Sigmoid colon (tissue), 7 donors: Measurements from ENCODE around the gene ZNF638. TPM values are rescaled to one million over a fixed set of nuclear protein-coding genes. Genes with fewer than 3 reads are reported as not detected.
"Not testable (repeated sequence)": the region's sequence is repeated elsewhere in the genome, so short reads cannot be mapped to it uniquely, and the experiment has no call there.

Source experiments
- DNase-seq: peaks from one replicate; pipeline ENCODE4 v3.0.0-alpha.2; 2019
- H3K27ac ChIP-seq, 4 donors: fragments of 200-600 bp; sonication (generic); one replicate each; pipeline ENCODE4 v1.5.1; 2016 to 2019; ENCODE audit warnings: mild to moderate bottlenecking in 1 of 4
- H3K27me3 ChIP-seq, 3 donors: fragments of 200-600 bp; sonication (generic); one replicate each; pipeline ENCODE4 v1.5.1; 2019; ENCODE audit warnings: mild to moderate bottlenecking in 1 of 3
- H3K36me3 ChIP-seq, 4 donors: fragments of 200-600 bp; sonication (generic); one replicate each; pipeline ENCODE4 v1.5.1; 2016 to 2019
- H3K4me1 ChIP-seq, 4 donors: fragments of 200-600 bp; sonication (generic); one replicate each; pipeline ENCODE4 v1.5.1; 2017 to 2019
- H3K4me3 ChIP-seq, 4 donors: fragments of 200-600 bp; sonication (generic); one replicate each; pipeline ENCODE4 v1.5.1; 2017 to 2019; ENCODE audit warnings: mild to moderate bottlenecking in 2 of 4, moderate library complexity in 1 of 4
- H3K9me3 ChIP-seq, 4 donors: fragments of 200-600 bp in 3 of 4; sonication (generic) in 3 of 4; one replicate each; pipeline versions ENCODE4 v1.5.1 to v1.6.1; 2013 to 2019
- CTCF ChIP-seq, 4 experiments: fragments of 450-650 bp in 3 of 4; fragments of 200-600 bp in 1 of 4; IDR thresholded peaks; one replicate each; pipeline ENCODE4 v1.5.1; 2016 to 2019; ENCODE audit warnings: antibody characterized with exemption in 4 of 4, mild to moderate bottlenecking in 3 of 4, moderate library complexity in 2 of 4
- EP300 ChIP-seq, 4 donors: sonication (generic); formaldehyde crosslinking; IDR thresholded peaks; one replicate each; pipeline ENCODE4 v1.6.1; 2017; ENCODE audit warnings: antibody characterized with exemption in 4 of 4
- POLR2A ChIP-seq, 2 donors: fragments of 450-650 bp; IDR thresholded peaks; one replicate each; pipeline ENCODE4 v1.6.1; 2016; ENCODE audit warnings: antibody characterized with exemption in 2 of 2, mild to moderate bottlenecking in 2 of 2, moderate library complexity in 2 of 2
- POLR2AphosphoS5 ChIP-seq, 4 donors: sonication (generic); formaldehyde crosslinking; IDR thresholded peaks; one replicate each; pipeline ENCODE4 v1.6.1; 2017; ENCODE audit warnings: antibody characterized with exemption in 4 of 4
- WGBS, 2 donors: extraction: QIAGEN DNeasy Blood & Tissue Kit; methylation state at CpG; one replicate each; pipeline ENCODE4 v1.1.7; 2013; 5-methylcytosine and 5-hydroxymethylcytosine counted together
- intact Hi-C: fragments of 100-400 bp; cut with DNase I; formaldehyde crosslinking; loops from one replicate; pipeline ENCODE4 v1.15.1; 2023
- polyA plus RNA-seq, 3 donors: library from polyadenylated mRNA; stranded (reverse); fragments of 200-250 nt; gene quantifications; one replicate each; pipeline ENCODE4 v1.2.3, GENCODE V29; 2013
- total RNA-seq, 4 donors: library from RNA; depleted of rRNA; stranded (reverse); fragments of >200 nt; gene quantifications; one replicate each; pipeline ENCODE4 v1.1.0, GENCODE V29; 2016
- donor health status: healthy with polysubstance abuse.
- donor health status: Bipolar disorder and iron deficiency.
- donor health status: healthy.

ZNF638 gene
- total and polyA plus RNA-seq, 7 donors: 28.7 to 184 (median 161) TPM

GRCh38 chr2:71428472-71429383 lies 97.1 kb downstream of the ZNF638 start:
- no peaks in the 10 kb centered on the region for H3K9me3 ChIP-seq
- DNase-seq: no peak
- H3K36me3 ChIP-seq: peaks cover 11 to 98% (median 32%) of the 10 kb centered on the region in 4 donors
- peaks cover 0 to 5% (median 0%) of the 10 kb centered on the region in 4 donors for H3K4me1 ChIP-seq
- H3K27ac ChIP-seq: no peak overlapping the region
- no peak overlapping the region for H3K4me3 ChIP-seq
- no peak for TF ChIP-seq POLR2A (IDR thresholded peaks at IDR 0.05)
- TF ChIP-seq CTCF (IDR thresholded peaks at IDR 0.05): no peak
- no peak for TF ChIP-seq EP300 (IDR thresholded peaks at IDR 0.05)
- TF ChIP-seq POLR2AphosphoS5 (IDR thresholded peaks at IDR 0.05): no peak
- H3K27me3 ChIP-seq: no peaks in the 10 kb centered on the region
- WGBS, 2 donors: 95 to 97% methylated on average over 3 of the region's 3 CpGs
- intact Hi-C loops: no loop called here

GRCh38 chr2:71445142-71445541 lies 113.6 kb downstream of the ZNF638 start:
- H3K27ac ChIP-seq, H3K4me1 ChIP-seq, H3K36me3 ChIP-seq, H3K4me3 ChIP-seq, DNase-seq, H3K9me3 ChIP-seq, H3K27me3 ChIP-seq, intact Hi-C loops: not testable (repeated sequence)
- 63 to 67% methylated on average over 5 of the region's 5 CpGs for WGBS, 2 donors

- H3K4me1 ChIP-seq: peaks cover 0 to 9% (median 3%) of the 10 kb centered on the region in 4 donors
- intact Hi-C loops: no loop called here
- no peak for DNase-seq
- no peaks in the 10 kb centered on the region for H3K27me3 ChIP-seq
- H3K27ac ChIP-seq: no peak overlapping the region
- no peaks in the 10 kb centered on the region for H3K9me3 ChIP-seq
- H3K36me3 ChIP-seq: no peaks in the 10 kb centered on the region
- no peak overlapping the region for H3K4me3 ChIP-seq
- WGBS, 2 donors: 95 to 98% methylated on average over 1 of the region's 1 CpG
- TF ChIP-seq CTCF (IDR thresholded peaks at IDR 0.05): no peak
These were observed 114.9 kb downstream of the ZNF638 start for GRCh38 chr2:71446505-71446904.

- H3K4me3 ChIP-seq: no peak overlapping the region
- H3K4me1 ChIP-seq: peaks cover 0 to 34% (median 29%) of the 10 kb centered on the region in 4 donors
- DNase-seq: no peak
- TF ChIP-seq CTCF (IDR thresholded peaks at IDR 0.05) (no peak), EP300 (IDR thresholded peaks at IDR 0.05) (no peak), POLR2A (IDR thresholded peaks at IDR 0.05) (no peak), POLR2AphosphoS5 (IDR thresholded peaks at IDR 0.05) (no peak)
- WGBS, 2 donors: 56 to 64% methylated on average over 3 of the region's 3 CpGs
- H3K9me3 ChIP-seq: no peaks in the 10 kb centered on the region
- H3K27ac ChIP-seq: no peak overlapping the region
- no peaks in the 10 kb centered on the region for H3K36me3 ChIP-seq
- intact Hi-C loops: no loop called here
- H3K27me3 ChIP-seq: no peaks in the 10 kb centered on the region
These were observed 117.8 kb downstream of the ZNF638 start for GRCh38 chr2:71449343-71449742.

- no peak overlapping the region for H3K4me3 ChIP-seq
- intact Hi-C loops: no loop called here
- DNase-seq: no peak
- H3K4me1 ChIP-seq: peaks cover 0 to 58% (median 52%) of the 10 kb centered on the region in 4 donors
- TF ChIP-seq POLR2A (IDR thresholded peaks at IDR 0.05): no peak
- TF ChIP-seq CTCF (IDR thresholded peaks at IDR 0.05): no peak
- no peaks in the 10 kb centered on the region for H3K9me3 ChIP-seq
- H3K27me3 ChIP-seq: no peaks in the 10 kb centered on the region
- peak overlapping the region; percentile 82 to 86 (median 83) for H3K27ac ChIP-seq
- no peaks in the 10 kb centered on the region for H3K36me3 ChIP-seq
- 80 to 91% methylated on average over 4 of the region's 4 CpGs for WGBS, 2 donors
These were observed 120.1 kb downstream of the ZNF638 start for GRCh38 chr2:71451705-71452104.
